Activated CD4-positive, CD25-positive, alpha-beta regulatory T cell (primary cell): ENCODE results near the gene SYCN.

Source experiments
- DNase-seq, 4 experiments: peaks; one replicate each; lab custom pipeline; 2025; lab: John Stamatoyannopoulos, UW

The SYCN gene

DNA sequence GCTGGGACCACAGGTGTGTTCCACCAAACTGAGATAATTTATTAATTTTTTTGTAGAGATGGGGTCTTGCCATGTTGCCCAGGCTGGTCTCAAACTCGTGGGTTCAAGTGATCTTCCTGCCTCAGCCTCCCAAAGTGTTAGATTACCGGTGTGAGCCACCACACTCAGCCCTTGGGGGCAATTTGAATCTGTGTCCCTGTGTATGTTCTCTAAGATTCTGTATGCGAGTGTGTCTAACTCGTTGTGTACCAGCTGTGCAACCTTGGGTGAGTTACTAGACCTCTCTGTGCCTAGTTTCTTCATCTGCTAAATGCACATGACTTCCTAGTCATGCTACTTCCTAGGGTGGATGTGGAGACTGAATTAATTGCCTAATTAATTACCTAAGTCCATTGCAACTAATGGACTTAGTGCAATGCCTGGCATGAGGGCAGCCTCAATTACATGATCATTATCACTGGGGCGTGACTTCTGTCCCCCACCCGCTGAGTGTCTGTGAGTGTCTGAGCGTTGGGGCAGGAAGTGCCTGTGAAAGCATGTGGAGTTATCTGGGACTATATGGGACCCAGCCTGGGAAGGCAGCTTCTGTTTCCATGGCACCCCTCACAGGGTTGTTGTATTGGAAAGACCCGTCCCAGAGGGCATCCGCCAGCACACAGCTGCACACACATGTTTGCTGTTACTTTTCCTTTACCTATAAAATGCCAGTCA lies 9.1 kb downstream of the SYCN start:
- DNase-seq = no peak

DNA sequence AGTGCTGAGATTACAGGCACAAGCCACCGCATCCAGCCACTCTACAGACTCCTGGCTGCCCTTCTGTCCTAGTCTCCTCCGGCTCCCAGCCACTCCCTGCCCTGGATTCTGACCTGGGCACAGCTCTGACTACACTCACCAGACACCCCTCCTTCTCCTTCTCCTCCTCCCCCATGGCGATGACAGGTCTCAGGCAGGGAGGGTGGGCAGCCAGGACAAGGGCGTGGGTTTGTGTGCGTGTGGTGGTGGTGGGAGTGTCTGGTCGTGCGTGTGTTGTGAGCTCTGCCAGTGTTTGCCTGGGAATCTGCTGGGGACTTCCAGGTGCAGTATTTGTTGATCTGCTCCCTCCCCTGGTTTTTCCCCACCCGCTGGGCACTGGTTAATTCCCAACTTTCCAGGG lies 10.3 kb downstream of the SYCN start:
- DNase-seq = no peak

DNA sequence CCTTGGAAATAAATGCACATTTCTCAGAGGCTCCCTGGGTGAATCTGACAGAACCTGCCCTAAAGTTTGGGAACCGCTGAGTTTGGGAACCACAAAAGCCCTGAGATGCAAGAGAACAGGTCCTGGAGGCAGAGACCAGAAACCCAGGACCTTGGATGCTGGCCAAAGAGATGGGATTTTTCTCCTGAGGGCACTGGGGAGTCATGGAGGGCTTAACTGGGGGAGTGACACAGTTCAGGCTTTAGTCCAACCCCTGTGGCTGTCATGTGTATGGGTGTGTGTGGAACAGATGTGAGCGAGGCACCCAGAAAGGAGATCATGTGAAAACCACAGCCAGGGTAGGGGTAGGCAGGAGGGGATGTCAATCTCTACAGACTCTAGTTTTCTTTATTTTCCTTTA lies 11.2 kb downstream of the SYCN start:
- no peak for DNase-seq

DNA sequence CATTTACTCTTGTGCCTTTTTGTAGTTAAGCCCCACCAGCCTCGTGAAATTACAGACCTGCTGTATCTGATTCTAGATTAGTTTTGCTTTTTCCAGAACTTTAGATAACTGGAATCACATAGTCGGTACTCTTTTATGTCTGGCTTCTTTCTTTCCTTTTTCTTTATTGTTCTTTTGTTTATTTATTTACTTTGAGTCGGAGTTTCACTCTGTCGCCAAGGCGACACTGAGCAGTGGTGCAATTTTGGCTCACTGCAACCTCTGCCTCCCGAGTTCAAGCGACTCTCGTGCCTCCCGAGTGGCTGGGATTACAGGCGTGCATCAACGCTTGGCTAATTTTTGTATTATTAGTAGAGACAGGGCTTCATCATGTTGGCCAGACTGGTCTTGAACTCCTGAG lies 13.3 kb downstream of the SYCN start:
- no peak for DNase-seq

DNA sequence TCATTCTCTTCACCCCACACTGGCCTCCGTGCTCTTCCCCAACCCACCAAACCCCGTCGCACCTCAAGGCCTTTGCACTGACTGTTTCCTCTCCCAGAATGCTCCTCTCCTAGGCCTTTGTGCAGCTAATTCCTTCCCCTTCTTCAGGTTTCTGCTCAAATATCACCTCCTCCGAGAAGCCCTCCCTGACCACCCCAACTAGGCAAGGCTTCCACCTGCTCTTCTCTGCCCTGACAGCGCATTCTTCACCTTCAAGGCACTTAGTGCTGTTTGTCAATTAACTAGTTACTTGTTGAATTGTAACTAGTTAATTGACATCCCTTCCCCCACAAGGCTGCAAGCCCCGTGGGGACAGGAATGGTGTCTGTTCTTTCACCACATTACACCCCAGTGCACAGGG lies 15.1 kb downstream of the SYCN start:
- no peak for DNase-seq

DNA sequence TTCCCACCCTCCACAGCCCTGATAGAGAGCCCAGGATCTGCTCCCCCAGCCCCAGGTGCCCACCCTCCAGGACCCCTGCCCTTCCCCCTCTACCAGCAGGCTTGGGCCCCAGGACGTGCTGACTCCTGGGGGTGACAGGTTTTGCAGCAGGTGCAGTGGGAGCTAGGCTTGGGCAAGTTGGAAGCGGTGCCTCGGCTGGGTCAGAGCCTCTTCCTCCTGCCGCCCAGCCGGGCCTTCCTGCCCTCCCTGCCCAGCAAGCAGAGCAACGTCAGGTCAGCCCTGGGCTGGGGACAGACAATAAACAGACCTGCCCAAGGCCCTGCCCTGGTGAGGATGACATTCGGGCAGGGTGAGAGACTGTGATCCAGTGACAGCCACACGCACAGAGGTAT lies 16.5 kb downstream of the SYCN start:
- DNase-seq = no peak

DNA sequence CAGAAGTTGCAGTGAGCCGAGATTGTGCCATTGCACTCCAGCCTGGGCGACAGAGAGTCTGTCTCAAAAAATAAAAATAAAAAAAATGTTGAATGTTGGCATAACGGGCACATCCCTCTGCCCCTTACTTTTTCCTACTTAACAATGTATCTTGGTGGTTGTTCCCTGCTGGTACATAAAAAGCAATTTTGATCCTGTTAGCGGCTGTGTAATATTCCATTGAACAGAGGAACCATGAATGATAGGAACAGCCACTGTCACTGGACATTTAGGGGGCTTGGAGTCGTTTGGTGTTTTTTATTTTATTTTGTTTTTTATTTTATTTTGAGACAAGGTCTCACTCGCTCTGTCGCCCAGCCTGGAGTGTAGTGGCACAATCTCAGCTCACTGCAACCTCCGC lies 17.7 kb downstream of the SYCN start:
- DNase-seq = no peak

DNA sequence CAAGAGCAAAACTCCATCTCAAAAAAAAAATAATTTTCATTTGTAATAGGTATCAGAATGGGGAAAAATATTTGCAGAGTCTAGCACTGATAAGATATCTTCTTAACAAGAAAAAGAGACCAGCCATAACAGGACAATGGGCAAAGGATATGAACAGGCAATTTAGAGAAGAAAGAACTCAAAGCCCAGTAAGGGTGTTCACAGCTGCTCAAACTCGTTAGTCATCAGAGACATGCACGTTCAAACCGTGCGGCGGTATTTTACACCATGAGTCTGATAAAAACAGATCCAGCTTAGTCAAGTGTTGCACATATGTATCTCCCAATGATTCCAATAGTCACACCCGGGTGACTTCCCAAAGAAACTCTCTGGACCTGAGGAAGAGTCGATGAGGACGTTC lies 21.0 kb downstream of the SYCN start:
- DNase-seq = no peak

DNA sequence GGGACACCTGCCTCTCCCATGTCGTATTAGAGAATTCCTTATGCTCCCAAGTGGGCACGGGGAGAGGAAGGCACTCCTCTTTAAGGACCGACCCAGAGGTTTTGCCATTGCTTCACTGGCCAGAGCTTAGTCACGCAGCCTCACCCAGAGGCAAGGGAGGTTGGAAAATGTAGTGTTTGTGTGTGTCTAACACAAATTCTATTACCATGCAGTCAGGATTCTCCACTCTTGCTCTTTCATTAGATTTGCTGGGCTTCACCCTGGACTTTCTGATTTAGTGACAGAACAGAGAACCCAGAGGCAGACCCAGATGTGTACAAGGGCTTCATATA lies 21.9 kb downstream of the SYCN start:
- DNase-seq = no peak

DNA sequence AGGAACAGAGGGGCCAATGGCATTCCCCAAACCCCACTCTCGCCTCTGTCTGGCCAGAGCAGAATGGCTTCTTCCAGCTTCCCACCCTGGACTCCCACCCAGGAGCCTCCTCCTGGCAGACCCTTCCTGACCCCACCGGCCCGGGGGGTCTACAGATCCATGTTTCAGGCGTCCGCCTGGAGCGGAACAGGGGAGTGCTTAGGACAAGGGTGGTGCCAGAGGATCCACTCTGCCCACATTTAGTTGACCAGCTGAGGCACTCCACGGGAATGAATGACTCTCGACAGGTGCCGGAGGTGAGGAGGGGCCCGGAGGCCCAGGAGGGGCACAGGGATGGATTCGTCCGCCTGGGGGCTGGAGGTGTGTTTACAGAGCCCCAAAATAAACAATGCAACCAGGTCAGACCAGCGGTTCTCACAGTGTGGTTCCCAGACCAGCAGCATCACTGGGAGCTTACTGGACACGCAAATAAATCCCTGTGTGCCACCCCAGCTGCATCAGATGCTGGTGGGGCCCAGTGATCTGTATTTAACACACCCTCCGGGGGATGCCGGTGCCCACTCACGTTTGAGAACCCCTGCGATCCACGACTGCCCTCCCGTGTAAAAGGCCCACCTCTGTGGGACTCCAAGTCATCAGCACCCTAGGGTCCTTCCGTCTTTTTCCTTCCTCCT lies 22.4 kb downstream of the SYCN start:
- DNase-seq = no peak

DNA sequence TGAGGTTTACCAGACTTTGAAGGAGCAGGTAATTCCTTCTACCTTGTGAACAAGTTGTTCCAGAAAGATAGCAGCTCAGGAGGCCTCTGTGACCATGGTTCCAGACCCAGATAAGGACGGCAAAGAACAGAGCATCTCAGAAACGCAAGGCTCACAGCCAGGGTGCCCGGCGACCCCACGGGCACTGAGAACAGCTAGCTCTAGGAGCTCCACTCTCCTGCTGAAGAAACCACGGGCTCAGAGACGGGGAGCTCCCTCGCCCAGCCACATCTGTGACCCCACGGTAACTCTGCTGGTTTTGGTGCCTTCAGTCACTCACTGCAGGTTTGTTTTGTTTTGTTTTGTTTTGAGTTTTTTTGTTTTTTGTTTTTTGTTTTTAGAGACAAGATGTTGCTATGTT lies 23.3 kb downstream of the SYCN start:
- DNase-seq = no peak

DNA sequence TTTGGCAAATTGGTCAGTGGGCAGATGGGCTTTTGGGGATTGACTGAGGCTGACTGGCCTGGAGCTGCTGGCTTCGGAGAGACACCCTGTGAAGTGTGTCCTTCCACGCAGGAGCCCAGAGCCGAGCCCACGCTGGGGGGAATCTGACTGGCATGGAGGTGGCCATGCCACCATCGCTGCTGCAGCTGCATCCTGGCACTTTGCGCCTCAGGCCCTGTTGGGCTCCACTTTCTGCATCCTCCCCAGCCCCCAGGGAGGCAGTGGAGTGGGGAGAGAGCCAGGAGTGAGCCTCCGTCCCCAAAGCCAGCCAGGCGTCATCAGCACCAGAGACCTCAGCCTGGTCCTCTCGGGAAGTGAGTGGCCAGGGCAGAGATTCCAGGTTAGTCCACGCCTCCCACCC lies 24.3 kb downstream of the SYCN start:
- no peak for DNase-seq

DNA sequence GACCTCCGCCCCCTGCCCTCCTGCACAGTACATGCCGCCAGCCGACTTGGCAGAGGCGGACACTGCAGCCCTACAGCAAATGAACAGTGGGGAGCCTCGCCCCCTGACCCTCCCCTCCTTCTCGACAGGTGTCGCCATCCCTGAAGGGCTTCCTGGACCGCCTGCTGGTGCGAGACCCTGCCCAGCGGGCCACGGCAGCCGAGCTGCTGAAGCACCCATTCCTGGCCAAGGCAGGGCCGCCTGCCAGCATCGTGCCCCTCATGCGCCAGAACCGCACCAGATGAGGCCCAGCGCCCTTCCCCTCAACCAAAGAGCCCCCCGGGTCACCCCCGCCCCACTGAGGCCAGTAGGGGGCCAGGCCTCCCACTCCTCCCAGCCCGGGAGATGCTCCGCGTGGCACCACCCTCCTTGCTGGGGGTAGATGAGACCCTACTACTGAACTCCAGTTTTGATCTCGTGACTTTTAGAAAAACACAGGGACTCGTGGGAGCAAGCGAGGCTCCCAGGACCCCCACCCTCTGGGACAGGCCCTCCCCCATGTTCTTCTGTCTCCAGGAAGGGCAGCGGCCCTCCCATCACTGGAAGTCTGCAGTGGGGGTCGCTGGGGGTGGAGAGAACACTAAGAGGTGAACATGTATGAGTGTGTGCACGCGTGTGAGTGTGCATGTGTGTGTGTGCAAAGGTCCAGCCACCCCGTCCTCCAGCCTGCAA lies 25.6 kb downstream of the SYCN start:
- no peak for DNase-seq

DNA sequence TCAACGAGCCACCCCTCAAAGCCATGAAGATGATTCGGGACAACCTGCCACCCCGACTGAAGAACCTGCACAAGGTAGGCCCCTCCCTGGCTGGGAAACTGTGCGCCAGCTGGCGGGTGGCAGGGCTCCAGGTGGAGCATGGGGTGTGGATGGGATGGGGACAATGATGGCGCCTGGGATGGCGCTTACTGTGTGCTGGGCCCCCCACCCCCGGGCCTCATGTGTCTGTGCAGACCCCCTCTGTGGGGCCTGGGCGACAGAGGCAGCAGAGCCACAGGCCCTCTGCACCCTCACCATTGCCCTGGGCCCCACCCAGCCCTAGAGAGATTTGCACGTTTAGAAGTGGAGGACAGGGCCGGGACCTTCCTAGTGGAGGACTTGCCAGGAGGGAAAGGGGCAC lies 26.3 kb downstream of the SYCN start:
- DNase-seq = no peak

DNA sequence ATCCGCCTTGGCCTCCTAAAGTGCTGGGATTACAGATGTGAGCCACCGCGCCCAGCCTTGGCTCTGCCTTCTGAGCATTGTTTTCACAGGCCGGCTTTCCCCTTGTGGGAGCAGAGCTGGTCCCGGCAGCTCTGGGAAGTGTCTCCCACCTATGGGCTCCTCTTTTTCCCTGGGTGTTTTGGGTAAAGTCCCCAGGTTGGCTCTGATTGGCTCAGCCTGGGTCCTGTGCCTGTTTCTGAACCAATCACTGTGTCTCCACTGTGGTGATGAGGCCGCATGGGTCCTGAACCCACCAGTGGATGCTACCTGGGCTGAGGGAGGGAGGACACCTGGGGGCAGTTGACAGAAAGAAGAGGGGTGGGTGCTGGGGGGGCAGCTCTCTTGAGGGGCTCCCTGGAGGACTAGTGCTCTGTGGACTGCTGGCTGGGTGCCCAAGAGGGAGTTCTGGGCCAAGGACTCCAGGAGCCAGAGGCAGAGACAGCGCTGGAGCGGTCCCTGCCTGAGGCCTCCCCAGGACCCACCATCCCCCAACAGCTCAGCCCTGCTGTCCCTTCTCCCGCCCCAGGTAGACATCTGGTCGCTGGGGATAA lies 26.9 kb downstream of the SYCN start:
- DNase-seq = no peak

DNA sequence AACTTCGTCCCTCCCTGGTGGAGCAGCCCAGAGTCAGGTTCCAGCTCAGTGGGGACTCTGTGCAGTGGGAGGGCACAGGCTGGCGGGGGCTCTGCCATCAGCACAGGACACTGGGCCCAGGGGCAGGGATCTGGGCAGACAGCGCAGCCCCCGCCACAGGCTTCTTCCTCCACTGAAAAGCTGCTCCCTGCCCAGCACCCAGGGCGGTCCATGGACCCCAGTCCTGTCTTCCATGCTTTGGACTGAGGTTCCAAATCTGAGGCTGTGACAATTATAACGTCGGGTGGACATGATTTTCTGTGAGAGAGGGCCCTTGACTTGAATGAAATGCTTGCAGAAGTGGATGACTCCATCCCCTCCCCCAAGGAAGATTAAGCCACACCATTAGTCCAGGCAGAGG lies 28.5 kb downstream of the SYCN start:
- no peak for DNase-seq

DNA sequence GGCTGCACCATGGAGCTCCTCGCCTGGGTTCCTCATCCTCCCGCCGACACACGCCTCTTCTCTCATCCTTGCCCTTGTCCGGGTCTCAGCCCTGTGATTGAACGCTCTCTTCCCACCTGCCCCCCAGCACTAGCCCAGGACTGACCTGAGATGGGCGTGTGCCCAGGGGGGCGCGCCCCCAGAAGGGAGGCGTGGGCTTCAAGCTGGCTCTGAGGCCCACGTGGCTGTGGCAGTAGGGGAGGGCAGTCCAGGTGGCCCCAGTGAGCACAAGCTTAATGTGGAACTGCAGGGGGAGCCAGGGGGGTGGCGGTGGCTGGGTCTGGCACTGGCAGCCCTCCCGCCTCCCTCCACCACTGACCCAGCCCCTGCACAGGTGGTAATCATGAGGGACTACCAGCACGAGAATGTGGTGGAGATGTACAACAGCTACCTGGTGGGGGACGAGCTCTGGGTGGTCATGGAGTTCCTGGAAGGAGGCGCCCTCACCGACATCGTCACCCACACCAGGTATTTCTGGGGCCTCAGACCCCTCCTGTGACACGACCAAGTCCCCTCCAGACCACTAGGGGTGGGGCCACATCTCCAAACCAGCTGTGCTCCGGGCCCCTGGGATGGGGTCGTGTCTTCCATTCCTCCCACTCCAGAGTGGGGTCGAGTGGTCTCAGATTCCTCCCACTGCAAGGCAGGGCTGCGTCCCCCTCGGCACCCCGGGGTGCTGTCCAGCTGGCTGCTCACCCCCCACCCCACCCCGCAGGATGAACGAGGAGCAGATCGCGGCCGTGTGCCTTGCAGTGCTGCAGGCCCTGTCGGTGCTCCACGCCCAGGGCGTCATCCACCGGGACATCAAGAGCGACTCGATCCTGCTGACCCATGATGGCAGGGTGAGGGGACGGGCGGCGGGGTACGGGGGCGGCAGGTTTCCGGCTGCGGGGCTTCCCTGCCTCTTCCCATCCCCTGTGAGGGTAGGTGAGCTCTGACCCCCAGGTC lies 29.2 kb downstream of the SYCN start:
- no peak for DNase-seq

DNA sequence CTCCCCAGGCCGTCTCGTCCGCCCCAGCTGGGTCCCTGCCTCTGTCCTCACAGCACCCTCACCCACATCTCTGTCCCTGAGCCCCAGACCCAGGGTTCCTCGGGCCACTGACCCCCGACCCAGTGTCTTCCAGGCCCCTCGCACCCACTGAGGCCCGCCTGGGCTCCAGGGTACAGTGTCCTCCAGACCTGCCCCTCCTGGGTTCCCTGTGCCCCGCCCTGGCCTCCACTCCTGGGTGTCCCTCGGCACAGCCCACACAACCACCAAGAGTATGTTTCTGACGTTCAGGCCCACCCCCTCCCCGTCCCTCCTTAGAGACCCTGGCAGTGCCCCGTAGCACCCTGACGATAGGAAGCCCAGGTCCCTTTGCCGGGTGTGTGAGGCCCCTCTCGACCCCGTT lies 29.9 kb downstream of the SYCN start:
- DNase-seq = no peak

DNA sequence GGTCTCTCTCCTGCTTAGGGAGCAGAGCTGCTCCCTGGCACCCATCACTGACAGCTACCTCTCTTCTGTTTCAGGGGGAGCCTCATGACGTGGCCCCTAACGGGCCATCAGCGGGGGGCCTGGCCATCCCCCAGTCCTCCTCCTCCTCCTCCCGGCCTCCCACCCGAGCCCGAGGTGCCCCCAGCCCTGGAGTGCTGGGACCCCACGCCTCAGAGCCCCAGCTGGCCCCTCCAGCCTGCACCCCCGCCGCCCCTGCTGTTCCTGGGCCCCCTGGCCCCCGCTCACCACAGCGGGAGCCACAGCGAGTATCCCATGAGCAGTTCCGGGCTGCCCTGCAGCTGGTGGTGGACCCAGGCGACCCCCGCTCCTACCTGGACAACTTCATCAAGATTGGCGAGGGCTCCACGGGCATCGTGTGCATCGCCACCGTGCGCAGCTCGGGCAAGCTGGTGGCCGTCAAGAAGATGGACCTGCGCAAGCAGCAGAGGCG lies 30.5 kb downstream of the SYCN start:
- no peak for DNase-seq

DNA sequence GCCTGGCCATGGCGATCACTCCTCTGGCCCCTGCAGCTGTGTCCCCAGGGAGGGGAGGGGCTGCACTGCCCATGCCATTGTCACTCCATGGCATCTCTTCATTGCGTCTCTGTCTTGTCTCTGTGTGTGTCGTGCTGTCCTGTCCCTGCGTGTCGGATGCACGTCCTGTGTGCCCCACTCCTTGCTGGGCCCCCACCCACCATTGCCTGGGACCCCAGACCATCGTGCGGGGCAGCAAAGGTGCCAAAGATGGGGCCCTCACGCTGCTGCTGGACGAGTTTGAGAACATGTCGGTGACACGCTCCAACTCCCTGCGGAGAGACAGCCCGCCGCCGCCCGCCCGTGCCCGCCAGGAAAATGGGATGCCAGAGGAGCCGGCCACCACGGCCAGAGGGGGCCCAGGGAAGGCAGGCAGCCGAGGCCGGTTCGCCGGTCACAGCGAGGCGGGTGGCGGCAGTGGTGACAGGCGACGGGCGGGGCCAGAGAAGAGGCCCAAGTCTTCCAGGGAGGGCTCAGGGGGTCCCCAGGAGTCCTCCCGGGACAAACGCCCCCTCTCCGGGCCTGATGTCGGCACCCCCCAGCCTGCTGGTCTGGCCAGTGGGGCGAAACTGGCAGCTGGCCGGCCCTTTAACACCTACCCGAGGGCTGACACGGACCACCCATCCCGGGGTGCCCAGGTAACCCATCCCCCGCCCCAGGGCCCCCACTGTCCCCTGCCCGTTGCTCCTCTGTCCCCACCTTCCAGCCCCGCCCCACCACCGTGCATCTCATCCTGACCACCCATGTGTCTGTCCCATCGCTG lies 31.2 kb downstream of the SYCN start:
- DNase-seq = no peak
